ENCODE results near the gene ST3GAL4.
"Not testable (repeated sequence)": the region's sequence is repeated elsewhere in the genome, so short reads cannot be mapped to it uniquely, and the experiment has no call there.

Gene ST3GAL4

GRCh38 chr11:126347751-126348668, 7.5 kb upstream of the ST3GAL4 start:
- no peak for DNase-seq

- DNase-seq, result no peak
These were observed 6.5 kb upstream of the ST3GAL4 start for GRCh38 chr11:126348806-126349582.

- DNase-seq, result no peak
These were observed 4.7 kb upstream of the ST3GAL4 start for GRCh38 chr11:126350836-126351235.

GRCh38 chr11:126352163-126352562, 3.3 kb upstream of the ST3GAL4 start:
- no peak for DNase-seq

- DNase-seq, result no peak
These were observed 2.3 kb upstream of the ST3GAL4 start for GRCh38 chr11:126352934-126353801.

GRCh38 chr11:126354631-126355323, 709 bp upstream of the ST3GAL4 start:
- no peak for DNase-seq

GRCh38 chr11:126355926-126356897, 726 bp downstream of the ST3GAL4 start:
- peak; percentile 25 for DNase-seq

- no peak for DNase-seq
These were observed 1.8 kb downstream of the ST3GAL4 start for GRCh38 chr11:126357055-126357962.

GRCh38 chr11:126357969-126358762, 2.7 kb downstream of the ST3GAL4 start:
- DNase-seq, result no peak

- no peak for DNase-seq
These were observed 3.3 kb downstream of the ST3GAL4 start for GRCh38 chr11:126358763-126359160.

- no peak for DNase-seq
These were observed 4.1 kb downstream of the ST3GAL4 start for GRCh38 chr11:126359431-126360048.

- DNase-seq, result no peak
These were observed 4.6 kb downstream of the ST3GAL4 start for GRCh38 chr11:126360049-126360446.

GRCh38 chr11:126361400-126361799, 5.9 kb downstream of the ST3GAL4 start:
- DNase-seq, result no peak

- no peak for DNase-seq
These were observed 7.6 kb downstream of the ST3GAL4 start for GRCh38 chr11:126362879-126363655.

GRCh38 chr11:126363706-126364248, 8.3 kb downstream of the ST3GAL4 start:
- DNase-seq, result no peak

GRCh38 chr11:126364735-126365134, 9.2 kb downstream of the ST3GAL4 start:
- not testable (repeated sequence) for DNase-seq

GRCh38 chr11:126365508-126365907, 10.0 kb downstream of the ST3GAL4 start:
- DNase-seq, result not testable (repeated sequence)

Data from CD4-positive, alpha-beta T cell treated with Interleukin-10 for 1 hour (primary cell).